ENCODE data around the gene WNT3A. TPM values are rescaled to one million over a fixed set of nuclear protein-coding genes. Genes with fewer than 3 reads are reported as not detected.

WNT3A gene
- total and polyA plus RNA-seq, 5 donors from 2014 or later, result not detected

DNA sequence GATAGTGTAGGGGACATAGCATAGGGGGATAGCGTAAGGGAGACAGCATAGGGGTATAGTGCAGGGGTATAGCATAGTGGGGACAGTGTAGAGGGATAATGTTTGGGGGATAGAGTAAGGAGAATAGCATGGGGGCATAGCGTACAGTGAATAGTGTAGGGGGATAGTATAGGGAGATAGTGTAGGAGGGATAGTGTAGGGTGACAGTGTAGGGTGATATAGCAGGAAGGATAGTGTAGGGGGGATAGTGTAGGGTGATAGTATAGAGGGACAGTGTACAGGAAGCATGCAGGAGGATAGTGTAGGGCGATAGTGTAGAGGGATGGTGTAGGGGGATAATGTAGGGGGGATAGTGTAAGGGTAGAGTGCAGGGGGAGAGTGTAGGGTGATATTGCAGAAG, 64.1 kb downstream of the WNT3A start:
- H3K4me1 ChIP-seq (ENCODE audit: control insufficient read depth, insufficient read depth, low read length, poor library complexity, severe bottlenecking), result no peaks in the 10 kb centered on the region
- H3K36me3 Mint-ChIP-seq, result no peaks in the 10 kb centered on the region
- peaks cover 10% of the 10 kb centered on the region for H3K27me3 Mint-ChIP-seq
- H3K4me1 Mint-ChIP-seq, result peaks cover 0 to 9% (median under 1%) of the 10 kb centered on the region in 4 donors
- ATAC-seq (ENCODE audit: low read depth in 2 of 2) (no peak), DNase-seq (no peak)
- no peak overlapping the region for H3K4me3 ChIP-seq (ENCODE audit: low read depth, low read length)
- no peaks in the 10 kb centered on the region for H3K9me3 Mint-ChIP-seq
- no peaks in the 10 kb centered on the region for H3K27me3 ChIP-seq (ENCODE audit: control insufficient read depth, insufficient read depth, low read length)
- H3K36me3 ChIP-seq (ENCODE audit: control insufficient read depth, insufficient read depth, low read length), result no peaks in the 10 kb centered on the region
- no peak overlapping the region for H3K4me3 Mint-ChIP-seq
- no peak overlapping the region for H3K27ac ChIP-seq (ENCODE audit: insufficient read depth, low read length, poor library complexity, severe bottlenecking)
- H3K9me3 ChIP-seq (ENCODE audit: control insufficient read depth in 2 of 2, low read length in 2 of 2), result no peaks in the 10 kb centered on the region
- H3K27ac Mint-ChIP-seq, result no peak overlapping the region

DNA sequence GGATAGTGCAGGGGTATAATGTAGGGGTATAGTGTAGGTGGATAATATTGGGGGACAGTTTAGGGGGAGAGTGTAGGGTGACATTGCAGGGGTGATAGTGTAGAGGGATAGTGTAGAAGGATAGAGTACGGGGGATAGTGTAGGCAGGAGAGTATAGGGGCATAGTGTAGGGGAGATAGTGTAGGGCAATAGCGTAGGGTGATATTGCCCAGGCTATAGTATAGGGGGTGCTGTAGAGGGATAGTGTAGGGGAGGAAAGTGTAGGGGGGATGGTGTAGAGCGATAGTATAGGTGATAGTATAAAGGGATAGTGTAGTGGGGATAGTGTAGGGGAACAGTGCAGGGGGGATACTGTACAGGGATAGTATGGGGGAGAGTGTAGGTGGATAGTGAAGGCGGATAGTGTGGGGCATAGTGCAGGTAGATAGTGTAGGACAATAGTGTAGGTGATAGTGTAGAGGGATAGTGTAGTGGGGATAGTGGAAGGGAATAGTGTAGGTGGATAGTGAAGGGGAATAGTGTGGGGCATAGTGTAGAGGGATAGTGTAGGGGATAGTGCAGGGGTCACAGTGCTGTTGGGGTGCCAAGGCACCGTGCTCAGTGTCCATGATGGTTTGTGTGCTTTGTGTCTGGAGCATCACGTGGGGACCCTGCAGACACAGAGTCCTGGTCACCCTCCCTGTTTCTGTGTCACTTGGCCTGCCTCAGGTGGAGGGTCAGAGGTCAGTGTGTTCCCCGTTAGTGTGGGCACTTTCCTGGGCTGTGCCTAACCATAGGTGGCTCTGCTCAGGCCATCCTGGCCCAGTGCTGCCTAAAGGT, 65.2 kb downstream of the WNT3A start:
- no peak overlapping the region for H3K4me3 Mint-ChIP-seq
- no peaks in the 10 kb centered on the region for H3K36me3 ChIP-seq (ENCODE audit: control insufficient read depth, insufficient read depth, low read length)
- H3K4me1 Mint-ChIP-seq, result peaks cover 0 to 13% (median 4%) of the 10 kb centered on the region in 4 donors
- no peak overlapping the region for H3K4me3 ChIP-seq (ENCODE audit: low read depth, low read length)
- no peak for DNase-seq
- H3K27me3 Mint-ChIP-seq, result no peaks in the 10 kb centered on the region
- peak in 1 of 2 donors; percentile 13 for ATAC-seq (ENCODE audit: low read depth in 2 of 2)
- H3K27ac Mint-ChIP-seq, result no peak overlapping the region
- H3K27me3 ChIP-seq (ENCODE audit: control insufficient read depth, insufficient read depth, low read length), result no peaks in the 10 kb centered on the region
- H3K27ac ChIP-seq (ENCODE audit: insufficient read depth, low read length, poor library complexity, severe bottlenecking), result no peak overlapping the region
- no peaks in the 10 kb centered on the region for H3K9me3 ChIP-seq (ENCODE audit: control insufficient read depth in 2 of 2, low read length in 2 of 2)
- H3K36me3 Mint-ChIP-seq, result no peaks in the 10 kb centered on the region
- H3K9me3 Mint-ChIP-seq, result no peaks in the 10 kb centered on the region
- H3K4me1 ChIP-seq (ENCODE audit: control insufficient read depth, insufficient read depth, low read length, poor library complexity, severe bottlenecking), result no peaks in the 10 kb centered on the region

DNA sequence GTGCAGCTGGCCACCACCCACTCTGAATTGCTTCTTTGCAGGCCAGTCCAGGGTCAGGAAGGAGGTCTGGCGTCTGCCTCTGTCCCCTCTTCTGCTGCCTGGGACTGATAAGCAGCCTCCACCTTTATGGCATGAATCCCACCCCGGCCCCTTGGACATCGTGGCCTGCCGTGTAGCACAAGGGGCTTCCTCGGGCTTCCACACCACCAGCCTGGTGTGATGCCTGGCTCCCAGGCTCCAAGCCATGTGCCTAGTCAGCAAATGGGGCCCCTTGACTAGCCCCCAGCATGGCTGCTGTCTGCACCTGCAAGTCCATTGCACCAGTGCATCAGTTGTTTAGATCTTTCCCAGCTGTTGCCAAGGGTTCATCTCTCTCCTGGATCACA, 65.9 kb downstream of the WNT3A start:
- Mint-ChIP-seq H3K9me3 (no peaks in the 10 kb centered on the region), H3K27me3 (no peaks in the 10 kb centered on the region), H3K4me3 (no peak overlapping the region), H3K4me1 (peaks cover 0 to 17% (median 8%) of the 10 kb centered on the region in 4 donors), H3K36me3 (no peaks in the 10 kb centered on the region), H3K27ac (no peak overlapping the region)
- ATAC-seq (ENCODE audit: low read depth in 2 of 2) (no peak), DNase-seq (no peak)
- H3K36me3 ChIP-seq (ENCODE audit: control insufficient read depth, insufficient read depth, low read length), result no peaks in the 10 kb centered on the region
- H3K27ac ChIP-seq (ENCODE audit: insufficient read depth, low read length, poor library complexity, severe bottlenecking), result no peak overlapping the region
- H3K4me1 ChIP-seq (ENCODE audit: control insufficient read depth, insufficient read depth, low read length, poor library complexity, severe bottlenecking), result no peaks in the 10 kb centered on the region
- no peak overlapping the region for H3K4me3 ChIP-seq (ENCODE audit: low read depth, low read length)
- no peaks in the 10 kb centered on the region for H3K27me3 ChIP-seq (ENCODE audit: control insufficient read depth, insufficient read depth, low read length)
- no peaks in the 10 kb centered on the region for H3K9me3 ChIP-seq (ENCODE audit: control insufficient read depth in 2 of 2, low read length in 2 of 2)

DNA sequence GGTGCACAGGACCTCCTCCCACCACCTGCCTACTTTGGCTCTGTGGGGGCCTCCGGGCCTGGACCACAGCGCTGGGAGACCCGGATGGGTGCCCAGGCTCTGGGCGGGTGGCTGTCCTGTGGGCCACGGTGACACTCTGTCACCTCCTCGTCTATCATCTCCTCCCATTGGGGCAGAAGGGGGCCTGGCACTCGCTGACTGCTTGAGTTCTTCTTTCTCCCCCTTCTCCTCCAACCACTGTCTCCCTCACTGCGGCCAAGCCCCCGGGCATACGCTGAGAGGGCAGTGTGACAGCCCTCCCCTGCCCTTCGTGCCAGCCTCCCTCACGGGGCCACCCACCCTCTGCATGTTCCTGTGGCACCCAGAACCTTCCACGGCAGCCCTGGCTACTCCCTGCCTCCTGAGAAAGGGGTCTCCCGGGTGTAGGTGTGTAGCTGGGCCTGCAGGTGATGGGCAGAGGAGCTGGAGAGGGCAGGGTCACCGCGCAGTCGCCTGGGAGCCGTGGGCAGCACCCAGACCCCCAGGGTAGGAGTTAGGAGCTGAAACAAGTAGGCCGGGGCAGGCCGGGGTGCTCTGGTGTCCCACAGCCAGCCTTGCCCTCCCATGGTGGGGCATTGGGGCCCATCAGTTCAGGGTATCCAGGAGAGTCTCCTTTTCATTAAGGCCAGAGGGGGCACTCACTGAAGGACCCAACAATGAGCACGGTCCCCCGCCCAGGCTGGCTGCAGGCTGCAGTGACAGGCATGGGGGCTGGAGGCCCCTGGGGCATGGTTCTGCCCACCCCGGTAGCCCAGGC, 66.5 kb downstream of the WNT3A start:
- no peaks in the 10 kb centered on the region for H3K36me3 Mint-ChIP-seq
- H3K4me1 ChIP-seq (ENCODE audit: control insufficient read depth, insufficient read depth, low read length, poor library complexity, severe bottlenecking), result no peaks in the 10 kb centered on the region
- H3K9me3 ChIP-seq (ENCODE audit: control insufficient read depth in 2 of 2, low read length in 2 of 2), result no peaks in the 10 kb centered on the region
- ATAC-seq (ENCODE audit: low read depth in 2 of 2) (no peak), DNase-seq (no peak)
- H3K27me3 Mint-ChIP-seq, result no peaks in the 10 kb centered on the region
- H3K9me3 Mint-ChIP-seq, result no peaks in the 10 kb centered on the region
- no peak overlapping the region for H3K27ac ChIP-seq (ENCODE audit: insufficient read depth, low read length, poor library complexity, severe bottlenecking)
- no peak overlapping the region for H3K27ac Mint-ChIP-seq
- peaks cover 0 to 17% (median 8%) of the 10 kb centered on the region in 4 donors for H3K4me1 Mint-ChIP-seq
- no peak overlapping the region for H3K4me3 Mint-ChIP-seq
- H3K36me3 ChIP-seq (ENCODE audit: control insufficient read depth, insufficient read depth, low read length), result no peaks in the 10 kb centered on the region
- no peaks in the 10 kb centered on the region for H3K27me3 ChIP-seq (ENCODE audit: control insufficient read depth, insufficient read depth, low read length)
- H3K4me3 ChIP-seq (ENCODE audit: low read depth, low read length), result no peak overlapping the region

DNA sequence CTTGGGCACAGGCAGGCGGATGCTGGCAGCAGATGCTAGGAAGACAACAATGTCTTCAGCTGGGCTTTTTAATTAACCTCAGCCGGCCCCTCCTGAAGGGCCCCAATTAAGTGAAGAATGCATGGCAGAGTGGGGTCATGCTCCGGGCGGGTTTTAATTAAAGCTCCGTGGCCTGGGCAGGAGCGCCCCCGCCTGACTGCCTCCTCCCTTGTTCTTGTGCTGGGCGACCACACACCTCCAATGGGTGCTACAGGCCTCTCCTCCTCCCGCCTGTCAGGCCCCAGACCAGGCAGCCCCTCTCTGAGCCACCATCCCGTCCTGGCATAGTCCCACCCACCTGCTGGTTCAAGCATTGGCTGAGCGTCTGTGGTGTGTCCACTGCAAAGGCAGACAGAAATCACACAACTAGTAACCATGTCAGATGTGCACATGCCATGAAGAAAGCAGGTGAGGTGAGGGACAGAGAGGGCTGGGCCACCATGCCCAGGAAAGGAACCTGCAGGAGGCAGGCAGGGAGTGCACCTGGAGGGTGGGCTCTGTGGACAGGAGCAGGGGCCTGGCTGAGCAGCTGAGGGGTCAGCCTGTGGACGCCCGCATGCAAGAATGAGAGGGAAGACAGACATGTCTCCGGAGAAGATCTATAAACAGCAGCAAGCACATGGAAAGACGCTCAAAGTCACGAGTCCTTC, 67.2 kb downstream of the WNT3A start:
- Histone ChIP-seq H3K27me3 (ENCODE audit: control insufficient read depth, insufficient read depth, low read length) (no peaks in the 10 kb centered on the region), H3K27ac (ENCODE audit: insufficient read depth, low read length, poor library complexity, severe bottlenecking) (no peak overlapping the region), H3K4me3 (ENCODE audit: low read depth, low read length) (no peak overlapping the region), H3K36me3 (ENCODE audit: control insufficient read depth, insufficient read depth, low read length) (no peaks in the 10 kb centered on the region), H3K4me1 (ENCODE audit: control insufficient read depth, insufficient read depth, low read length, poor library complexity, severe bottlenecking) (no peaks in the 10 kb centered on the region), H3K9me3 (ENCODE audit: control insufficient read depth in 2 of 2, low read length in 2 of 2) (no peaks in the 10 kb centered on the region)
- peaks cover 0 to 21% (median 11%) of the 10 kb centered on the region in 4 donors for H3K4me1 Mint-ChIP-seq
- H3K9me3 Mint-ChIP-seq, result no peaks in the 10 kb centered on the region
- H3K27me3 Mint-ChIP-seq, result no peaks in the 10 kb centered on the region
- H3K4me3 Mint-ChIP-seq, result no peak overlapping the region
- ATAC-seq (ENCODE audit: low read depth in 2 of 2), result no peak
- H3K27ac Mint-ChIP-seq, result no peak overlapping the region
- no peaks in the 10 kb centered on the region for H3K36me3 Mint-ChIP-seq
- DNase-seq, result no peak

GRCh38 chr1:228074954-228075730, 68.3 kb downstream of the WNT3A start:
- peaks cover 0 to 28% (median 12%) of the 10 kb centered on the region in 4 donors for H3K4me1 Mint-ChIP-seq
- DNase-seq, result no peak
- H3K27me3 Mint-ChIP-seq, result no peaks in the 10 kb centered on the region
- ATAC-seq (ENCODE audit: low read depth in 2 of 2), result no peak
- Histone ChIP-seq H3K9me3 (ENCODE audit: control insufficient read depth in 2 of 2, low read length in 2 of 2) (no peaks in the 10 kb centered on the region), H3K27ac (ENCODE audit: insufficient read depth, low read length, poor library complexity, severe bottlenecking) (no peak overlapping the region), H3K27me3 (ENCODE audit: control insufficient read depth, insufficient read depth, low read length) (no peaks in the 10 kb centered on the region), H3K36me3 (ENCODE audit: control insufficient read depth, insufficient read depth, low read length) (no peaks in the 10 kb centered on the region), H3K4me1 (ENCODE audit: control insufficient read depth, insufficient read depth, low read length, poor library complexity, severe bottlenecking) (no peaks in the 10 kb centered on the region), H3K4me3 (ENCODE audit: low read depth, low read length) (no peak overlapping the region)
- H3K27ac Mint-ChIP-seq, result no peak overlapping the region
- H3K9me3 Mint-ChIP-seq, result no peaks in the 10 kb centered on the region
- H3K36me3 Mint-ChIP-seq, result no peaks in the 10 kb centered on the region
- no peak overlapping the region for H3K4me3 Mint-ChIP-seq

- Mint-ChIP-seq H3K27me3 (no peaks in the 10 kb centered on the region), H3K9me3 (no peaks in the 10 kb centered on the region), H3K27ac (no peak overlapping the region), H3K4me1 (peaks cover 0 to 30% (median 12%) of the 10 kb centered on the region in 4 donors), H3K4me3 (no peak overlapping the region), H3K36me3 (no peaks in the 10 kb centered on the region)
- no peak for DNase-seq
- Histone ChIP-seq H3K4me3 (ENCODE audit: low read depth, low read length) (no peak overlapping the region), H3K27me3 (ENCODE audit: control insufficient read depth, insufficient read depth, low read length) (no peaks in the 10 kb centered on the region), H3K4me1 (ENCODE audit: control insufficient read depth, insufficient read depth, low read length, poor library complexity, severe bottlenecking) (peaks cover 2% of the 10 kb centered on the region), H3K9me3 (ENCODE audit: control insufficient read depth in 2 of 2, low read length in 2 of 2) (no peaks in the 10 kb centered on the region), H3K36me3 (ENCODE audit: control insufficient read depth, insufficient read depth, low read length) (no peaks in the 10 kb centered on the region), H3K27ac (ENCODE audit: insufficient read depth, low read length, poor library complexity, severe bottlenecking) (no peak overlapping the region)
- ATAC-seq (ENCODE audit: low read depth in 2 of 2), result no peak
Observed at GRCh38 chr1:228075801-228076271, 69.0 kb downstream of the WNT3A start.

Measured in CD4-positive, CD25-positive, alpha-beta regulatory T cell (primary cell).